H1 (cell line): Measurements from ENCODE around the gene CCDC102A. TPM values are rescaled to one million over a fixed set of nuclear protein-coding genes. Genes with fewer than 3 reads are reported as not detected.

ENCODE experiments used
- CTCF ChIA-PET: fragments of 300-600 bp; sonication (Branson Sonifier 250); formaldehyde crosslinking; loops from one replicate; lab custom pipeline; 2021; ENCODE audit not compliant: partially characterized antibody; lab: Charles Lee
- POLR2A ChIA-PET: fragments of 300-600 bp; sonication (Branson Sonifier 250); formaldehyde crosslinking; loops from one replicate; lab custom pipeline; 2021; ENCODE audit warnings: inconsistent platforms; ENCODE audit not compliant: partially characterized antibody; lab: Charles Lee
- DNase-seq, 2 experiments: peaks; one replicate each; pipeline versions ENCODE4 v3.0.0 to v3.0.0-alpha.2; 2010 to 2022; ENCODE audit warnings: low spot score in 2 of 2, low read depth in 1 of 2, mixed read lengths in 1 of 2
- FAIRE-seq: peaks from 2 replicates; lab custom pipeline; 2011; peaks lifted over from hg19 to GRCh38; lab: Jason Lieb, UNC
- H2AFZ ChIP-seq: 2 replicates; pipeline ENCODE4 v1.8.1; 2012; ENCODE audit warnings: low read length, inconsistent platforms
- H2AK5ac ChIP-seq: 2 replicates; pipeline ENCODE4 v1.6.1; 2013; ENCODE audit warnings: low read depth, low read length
- H2BK120ac ChIP-seq: replicated peaks from 2 replicates; pipeline ENCODE3; 2013; ENCODE audit warnings: low read depth, low read length, inconsistent platforms
- H2BK12ac ChIP-seq: 2 replicates; pipeline ENCODE4 v1.6.1; 2013; ENCODE audit warnings: low read depth, low read length
- H2BK15ac ChIP-seq: 2 replicates; pipeline ENCODE4 v1.6.1; 2013; ENCODE audit warnings: low read length
- H2BK20ac ChIP-seq: 2 replicates; pipeline ENCODE4 v1.6.1; 2013; ENCODE audit warnings: low read length
- H2BK5ac ChIP-seq: 2 replicates; pipeline ENCODE4 v1.6.1; 2013; ENCODE audit warnings: low read depth, low read length
- H3K14ac ChIP-seq: 2 replicates; pipeline ENCODE4 v1.6.1; 2013; ENCODE audit warnings: inconsistent platforms; ENCODE audit not compliant: insufficient read length
- H3K18ac ChIP-seq: 2 replicates; pipeline ENCODE4 v1.6.1; 2013; ENCODE audit warnings: low read length; ENCODE audit errors: extremely low read depth
- H3K23ac ChIP-seq: 2 replicates; pipeline ENCODE4 v1.6.1; 2013; ENCODE audit warnings: inconsistent platforms; ENCODE audit not compliant: insufficient read length
- H3K23me2 ChIP-seq: 2 replicates; pipeline ENCODE4 v1.6.1; 2013; ENCODE audit warnings: low read depth, low read length
- H3K27ac ChIP-seq: 2 replicates; pipeline ENCODE4 v1.6.1; 2011; ENCODE audit warnings: low read depth, low read length, inconsistent platforms
- H3K27me3 ChIP-seq, 4 experiments: replicated peaks in 1 of 4; 1 replicate in 1 of 4; 2 replicates in 3 of 4; pipeline versions ENCODE4 v1.6.1 to v1.8.1; 2011 to 2013; ENCODE audit warnings: low read length in 3 of 4, mild to moderate bottlenecking in 3 of 4, inconsistent platforms in 2 of 4, mixed read lengths in 2 of 4, moderate library complexity in 1 of 4; ENCODE audit not compliant: control insufficient read depth in 3 of 4, insufficient read depth in 3 of 4; ENCODE audit errors: extremely low read depth in 1 of 4
- H3K36me3 ChIP-seq, 4 experiments: 2 replicates each; pipeline versions ENCODE4 v1.6.1 to v1.8.1; 2011 to 2013; ENCODE audit warnings: mild to moderate bottlenecking in 4 of 4, low read length in 3 of 4, moderate library complexity in 2 of 4, control low read depth in 1 of 4, inconsistent platforms in 1 of 4; ENCODE audit not compliant: insufficient read depth in 4 of 4, control insufficient read depth in 2 of 4
- H3K4ac ChIP-seq: replicated peaks from 2 replicates; pipeline ENCODE3; 2013; ENCODE audit warnings: low read length, low read depth, mixed read lengths, inconsistent platforms; ENCODE audit not compliant: insufficient read length
- H3K4me1 ChIP-seq, 4 experiments: replicated peaks in 1 of 4; 1 replicate in 1 of 4; 2 replicates in 3 of 4; pipeline versions ENCODE4 v1.6.1 to v1.8.1; 2011 to 2013; ENCODE audit warnings: low read length in 3 of 4, inconsistent platforms in 2 of 4, mixed read lengths in 1 of 4; ENCODE audit not compliant: insufficient read depth in 4 of 4, control insufficient read depth in 3 of 4
- H3K4me2 ChIP-seq, 2 experiments: 2 replicates each; pipeline versions ENCODE4 v1.6.1 to v1.8.1; 2011 to 2013; ENCODE audit warnings: low read depth in 2 of 2, low read length in 2 of 2, control low read depth in 1 of 2, inconsistent platforms in 1 of 2, mild to moderate bottlenecking in 1 of 2; ENCODE audit not compliant: insufficient read depth in 1 of 2
- H3K4me3 ChIP-seq, 4 experiments: fragments of 200-600, 300-600 bp in 1 of 4; sonication (generic), shearing (Covaris generic), sonication (Bioruptor Twin) in 1 of 4; 2 replicates each; pipeline versions ENCODE4 v1.5.1 to v1.8.1; 2011 to 2016; ENCODE audit warnings: low read length in 4 of 4, low read depth in 3 of 4, control low read depth in 2 of 4, inconsistent platforms in 2 of 4, mild to moderate bottlenecking in 2 of 4, mixed read lengths in 1 of 4, moderate library complexity in 1 of 4; ENCODE audit not compliant: insufficient read depth in 2 of 4; ENCODE audit errors: extremely low read depth in 1 of 4
- H3K56ac ChIP-seq: replicated peaks from 2 replicates; pipeline ENCODE3; 2013; ENCODE audit warnings: low read depth, mild to moderate bottlenecking, mixed read lengths, low read length, inconsistent platforms; ENCODE audit not compliant: insufficient read length
- H3K79me1 ChIP-seq: 2 replicates; pipeline ENCODE4 v1.6.1; 2013; ENCODE audit warnings: low read depth, low read length, control low read depth
- H3K79me2 ChIP-seq, 2 experiments: 2 replicates each; pipeline versions ENCODE4 v1.6.1 to v1.8.1; 2012 to 2013; ENCODE audit warnings: low read length in 2 of 2, mild to moderate bottlenecking in 2 of 2, inconsistent platforms in 1 of 2; ENCODE audit not compliant: insufficient read depth in 2 of 2, control insufficient read depth in 1 of 2
- H3K9ac ChIP-seq, 4 experiments: replicated peaks in 1 of 4; 1 replicate in 1 of 4; 2 replicates in 3 of 4; pipeline versions ENCODE4 v1.6.1 to v1.8.1; 2011 to 2013; ENCODE audit warnings: low read depth in 3 of 4, low read length in 3 of 4, control low read depth in 2 of 4, mild to moderate bottlenecking in 2 of 4, moderate library complexity in 2 of 4, inconsistent platforms in 1 of 4; ENCODE audit errors: extremely low read depth in 1 of 4
- H3K9me3 ChIP-seq, 2 experiments: 2 replicates each; pipeline versions ENCODE4 v1.6.1 to v1.8.1; 2012 to 2013; ENCODE audit warnings: mild to moderate bottlenecking in 2 of 2, moderate library complexity in 2 of 2, control low read depth in 1 of 2, inconsistent platforms in 1 of 2, low read depth in 1 of 2, low read length in 1 of 2, mixed read lengths in 1 of 2; ENCODE audit not compliant: insufficient read depth in 2 of 2
- H4K20me1 ChIP-seq, 2 experiments: replicated peaks in 1 of 2; 2 replicates each; pipeline versions ENCODE3 to v1.8.1; 2011 to 2013; ENCODE audit warnings: inconsistent platforms in 2 of 2, low read length in 2 of 2, mild to moderate bottlenecking in 1 of 2; ENCODE audit not compliant: insufficient read depth in 2 of 2, control insufficient read depth in 1 of 2
- H4K5ac ChIP-seq: 2 replicates; pipeline ENCODE4 v1.6.1; 2013; ENCODE audit warnings: low read length, low read depth, mixed read lengths, inconsistent platforms; ENCODE audit not compliant: insufficient read length
- H4K8ac ChIP-seq: 2 replicates; pipeline ENCODE4 v1.8.0; 2013; ENCODE audit warnings: mild to moderate bottlenecking, moderate library complexity, low read length, inconsistent platforms; ENCODE audit not compliant: insufficient read depth; ENCODE audit errors: extremely low read depth
- H4K91ac ChIP-seq: replicated peaks from 2 replicates; pipeline ENCODE3; 2013; ENCODE audit warnings: low read length, mixed read lengths, inconsistent platforms; ENCODE audit not compliant: insufficient read length
- ASH2L ChIP-seq: fragments of 200-600, 300-600 bp; sonication (generic); IDR thresholded peaks from one replicate; pipeline ENCODE4 v1.7.1; 2017; ENCODE audit warnings: low read length
- CEBPB ChIP-seq: IDR thresholded peaks from 2 replicates; pipeline ENCODE4 v1.6.1; 2012; ENCODE audit warnings: low read depth, low read length
- NANOG ChIP-seq: IDR thresholded peaks from 2 replicates; pipeline ENCODE4 v1.6.1; 2011; ENCODE audit warnings: low read length, low read depth, mild to moderate bottlenecking, inconsistent platforms; ENCODE audit not compliant: insufficient read depth, poor library complexity, severe bottlenecking
- POU5F1 ChIP-seq: IDR thresholded peaks from 2 replicates; pipeline ENCODE4 v1.6.1; 2011; ENCODE audit warnings: low read depth, mild to moderate bottlenecking, low read length, moderate library complexity
- RFX5 ChIP-seq: IDR thresholded peaks from 2 replicates; pipeline ENCODE4 v1.6.1; 2011; ENCODE audit warnings: low read depth, low read length, improper control_type of control experiment, borderline replicate concordance
- RNF2 ChIP-seq: fragments of 200-900, 300-1000 bp; sonication (generic); IDR thresholded peaks from 2 replicates; pipeline ENCODE4 v1.7.1; 2016; ENCODE audit warnings: borderline replicate concordance, low read depth, mild to moderate bottlenecking, antibody characterized with exemption, low read length; ENCODE audit not compliant: poor library complexity, severe bottlenecking; ENCODE audit errors: missing control alignments
- SRF ChIP-seq: IDR thresholded peaks from 2 replicates; pipeline ENCODE4 v1.6.1; 2011; ENCODE audit warnings: mild to moderate bottlenecking, low read depth, low read length, moderate library complexity
- TAF1 ChIP-seq: IDR thresholded peaks from 2 replicates; pipeline ENCODE4 v1.6.1; 2011; ENCODE audit warnings: mild to moderate bottlenecking, low read depth, low read length
- TAF7 ChIP-seq: optimal IDR thresholded peaks from 2 replicates; pipeline ENCODE3; 2011; ENCODE audit warnings: low read depth, mild to moderate bottlenecking, inconsistent platforms, low read length, moderate library complexity, borderline replicate concordance
- TBP ChIP-seq: IDR thresholded peaks from 2 replicates; pipeline ENCODE4 v1.6.1; 2011; ENCODE audit warnings: low read depth, low read length, improper control_type of control experiment
- WGBS, 2 experiments: shearing (Covaris generic) in 1 of 2; methylation state at CpG; one replicate each; pipeline versions ENCODE4 v1.1.6 to v1.1.7; 2013 to 2015; ENCODE audit warnings: low lambda C conversion rate in 2 of 2, mixed read lengths in 2 of 2, inconsistent platforms in 1 of 2, low coverage in 1 of 2, missing lambda C conversion rate in 1 of 2; ENCODE audit not compliant: insufficient replicate concordance in 2 of 2, insufficient coverage in 1 of 2, insufficient read length in 1 of 2; ENCODE audit errors: extremely low coverage in 1 of 2, missing lambda C conversion rate in 1 of 2; 5-methylcytosine and 5-hydroxymethylcytosine counted together
- polyA plus RNA-seq, 7 experiments: library from polyadenylated mRNA; depleted of rRNA in 3 of 7; stranded (reverse) in 5 of 7; unstranded in 2 of 7; fragments of >200 nt in 5 of 7; fragments of 200-250 nt in 2 of 7; gene quantifications; 1 replicate in 5 of 7; 2 replicates in 1 of 7; 4 replicates in 1 of 7; pipeline versions ENCODE4 v1.2.1 to v1.2.3, GENCODE V29; 2011 to 2013; ENCODE audit warnings: missing spikeins in 2 of 7, mixed read lengths in 2 of 7
- total RNA-seq: library from RNA; stranded (reverse); fragmentation: NEBNext Ultra II Directional; extraction: Animal tissue kit (Norgen Biotek cat#: 25700); gene quantifications from 2 replicates; pipeline ENCODE4 v1.2.1, GENCODE V29; 2021
- TF ChIP-seq, protein P1 (sequence below): IDR thresholded peaks from 2 replicates; pipeline ENCODE4 v1.6.1; 2011; ENCODE audit warnings: low read length, improper control_type of control experiment

The CCDC102A gene
- total and polyA plus RNA-seq, 2 of the 8 experiments (the other 6 are each of a cell fraction or from before 2014, with no cell fraction given), result 4.0 to 7.5 TPM

DNA sequence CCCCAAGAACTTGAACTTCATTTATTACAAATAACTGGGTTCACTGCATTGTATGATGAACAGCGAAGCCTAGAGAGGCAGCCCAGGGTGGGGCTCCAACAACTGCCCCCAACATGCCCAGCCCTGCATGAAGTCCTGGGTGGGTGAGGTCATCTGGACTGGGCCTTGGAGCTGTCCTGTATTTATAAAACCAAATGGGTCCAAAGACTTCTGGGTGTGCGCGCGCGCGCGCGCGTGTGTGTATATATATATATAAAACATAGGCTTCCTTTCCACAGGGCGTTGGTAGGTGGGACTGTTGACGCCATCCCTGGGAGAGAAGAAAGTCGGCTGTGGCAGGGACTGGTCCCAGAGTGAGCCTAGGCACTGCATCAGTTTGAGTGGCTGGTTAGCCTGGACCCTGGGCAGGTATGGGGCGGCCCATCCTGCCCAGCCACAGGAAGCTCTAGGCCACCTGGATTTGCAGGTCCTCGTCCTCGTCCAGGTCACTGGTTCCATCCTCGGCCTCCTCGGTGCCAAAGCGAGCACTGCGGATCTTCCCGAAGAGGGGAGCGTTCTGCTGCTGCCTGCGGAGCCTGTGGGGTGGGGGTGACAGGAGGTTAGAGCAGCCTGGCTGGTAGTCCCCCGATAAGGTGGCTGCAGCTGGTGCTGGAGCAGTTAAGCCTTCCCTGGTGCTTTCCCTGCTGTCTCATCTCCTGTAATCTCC, 23.9 kb downstream of the CCDC102A start:
- Histone ChIP-seq H3K56ac (no peak overlapping the region), H3K23ac (no peak overlapping the region), H2AFZ (no peak overlapping the region), H4K5ac (no peak overlapping the region), H3K36me3 (no peaks in the 10 kb centered on the region), H2BK5ac (no peak overlapping the region), H4K20me1 (peaks cover 0 to 1% of the 10 kb centered on the region in 2 experiments), H2BK15ac (no peak overlapping the region), H3K9ac (no peak overlapping the region), H4K8ac (no peak overlapping the region), H2BK120ac (no peak overlapping the region), H3K27me3 (no peaks in the 10 kb centered on the region), H3K4ac (no peak overlapping the region), H3K79me2 (no peaks in the 10 kb centered on the region), H3K4me1 (peaks cover 0 to 10% (median 4%) of the 10 kb centered on the region in 4 experiments; a peak in 5 of 7 replicates), H4K91ac (no peak overlapping the region), H2BK12ac (no peak overlapping the region), H2AK5ac (no peak overlapping the region), H3K9me3 (no peaks in the 10 kb centered on the region), H3K23me2 (no peaks in the 10 kb centered on the region), H3K4me2 (no peak overlapping the region), H3K27ac (no peak overlapping the region), H3K79me1 (no peaks in the 10 kb centered on the region), H3K4me3 (no peak overlapping the region), H2BK20ac (no peak overlapping the region), H3K14ac (no peak overlapping the region), H3K18ac (no peak overlapping the region)
- TF ChIP-seq POU5F1, result no peak
- TF ChIP-seq, protein P1, sequence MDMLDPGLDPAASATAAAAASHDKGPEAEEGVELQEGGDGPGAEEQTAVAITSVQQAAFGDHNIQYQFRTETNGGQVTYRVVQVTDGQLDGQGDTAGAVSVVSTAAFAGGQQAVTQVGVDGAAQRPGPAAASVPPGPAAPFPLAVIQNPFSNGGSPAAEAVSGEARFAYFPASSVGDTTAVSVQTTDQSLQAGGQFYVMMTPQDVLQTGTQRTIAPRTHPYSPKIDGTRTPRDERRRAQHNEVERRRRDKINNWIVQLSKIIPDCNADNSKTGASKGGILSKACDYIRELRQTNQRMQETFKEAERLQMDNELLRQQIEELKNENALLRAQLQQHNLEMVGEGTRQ, result no peak
- TF ChIP-seq SRF, result no peak
- no peak for TF ChIP-seq ASH2L
- no peak for TF ChIP-seq TBP
- no peak for TF ChIP-seq TAF7
- no peak for TF ChIP-seq TAF1
- no peak for TF ChIP-seq NANOG
- TF ChIP-seq RNF2, result no peak
- no peak for TF ChIP-seq RFX5
- TF ChIP-seq CEBPB, result no peak
- ChIA-PET CTCF (interaction anchor here (0.6 to 2.8 kb wide), 8 partner anchors 23 to 193 kb away, joined by 3 to 17 read pairs (median 4); partner anchors contain the start of gene POLR2C), POLR2A (interaction anchor here (0.5 to 1.5 kb wide), 2 partner anchors 25 to 217 kb away, joined by 4 to 5 read pairs; partner anchors contain the start of gene CCDC102A)
- WGBS, 2 experiments, result 96% methylated on average over 23 of the region's 23 CpGs; no CpG with 5 or more reads in 1 of the 2 experiments
- DNase-seq (no peak), FAIRE-seq (no peak)
